Measurements from ENCODE around the gene FZR1.
"Not testable (repeated sequence)": the region's sequence is repeated elsewhere in the genome, so short reads cannot be mapped to it uniquely, and the experiment has no call there.

Gene FZR1

DNA sequence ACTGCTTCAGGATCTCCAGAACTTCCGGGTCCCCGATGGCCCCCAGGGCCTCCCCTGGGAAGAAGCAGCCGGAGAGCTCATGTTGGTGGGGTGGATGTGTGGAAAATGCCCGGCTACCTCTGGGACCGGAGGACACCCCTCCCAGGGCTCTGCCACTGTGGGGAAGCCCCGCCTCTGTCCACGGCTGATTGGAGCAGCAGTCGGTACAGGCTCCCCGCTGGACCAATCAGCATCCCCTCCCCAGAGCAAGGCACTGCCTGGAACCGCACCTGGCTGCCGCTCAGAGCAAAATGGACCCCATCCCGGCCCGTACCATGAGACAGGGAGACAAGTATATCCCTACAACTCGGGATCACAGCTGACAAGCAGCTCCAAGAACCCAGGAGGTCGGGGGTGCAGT is 12.1 kb upstream of the FZR1 start:
- in situ Hi-C loops (cut with MboI; ENCODE audit: low sequenced_read_pairs), result no loop called here

DNA sequence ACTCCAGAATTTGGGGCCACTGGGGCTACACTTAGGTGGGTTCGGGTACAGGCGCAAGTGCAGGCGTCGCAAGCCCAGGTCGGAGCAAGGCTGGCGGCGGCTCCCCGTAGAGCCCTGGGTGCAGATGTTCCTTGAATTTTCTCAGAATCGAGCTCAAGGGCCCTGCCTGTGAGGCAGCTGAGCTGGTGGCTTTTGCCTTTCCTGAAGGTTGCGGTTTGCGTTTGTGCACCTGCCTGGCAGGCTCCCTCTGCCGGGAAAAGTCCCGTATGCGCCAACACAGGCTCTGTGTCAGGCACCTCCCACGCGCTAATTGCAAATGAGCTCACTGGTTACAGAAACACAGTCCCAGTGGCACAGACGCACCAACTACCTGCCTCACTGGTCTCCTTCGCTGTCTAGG is 11.6 kb upstream of the FZR1 start:
- in situ Hi-C loops (cut with MboI; ENCODE audit: low sequenced_read_pairs), result no loop called here

DNA sequence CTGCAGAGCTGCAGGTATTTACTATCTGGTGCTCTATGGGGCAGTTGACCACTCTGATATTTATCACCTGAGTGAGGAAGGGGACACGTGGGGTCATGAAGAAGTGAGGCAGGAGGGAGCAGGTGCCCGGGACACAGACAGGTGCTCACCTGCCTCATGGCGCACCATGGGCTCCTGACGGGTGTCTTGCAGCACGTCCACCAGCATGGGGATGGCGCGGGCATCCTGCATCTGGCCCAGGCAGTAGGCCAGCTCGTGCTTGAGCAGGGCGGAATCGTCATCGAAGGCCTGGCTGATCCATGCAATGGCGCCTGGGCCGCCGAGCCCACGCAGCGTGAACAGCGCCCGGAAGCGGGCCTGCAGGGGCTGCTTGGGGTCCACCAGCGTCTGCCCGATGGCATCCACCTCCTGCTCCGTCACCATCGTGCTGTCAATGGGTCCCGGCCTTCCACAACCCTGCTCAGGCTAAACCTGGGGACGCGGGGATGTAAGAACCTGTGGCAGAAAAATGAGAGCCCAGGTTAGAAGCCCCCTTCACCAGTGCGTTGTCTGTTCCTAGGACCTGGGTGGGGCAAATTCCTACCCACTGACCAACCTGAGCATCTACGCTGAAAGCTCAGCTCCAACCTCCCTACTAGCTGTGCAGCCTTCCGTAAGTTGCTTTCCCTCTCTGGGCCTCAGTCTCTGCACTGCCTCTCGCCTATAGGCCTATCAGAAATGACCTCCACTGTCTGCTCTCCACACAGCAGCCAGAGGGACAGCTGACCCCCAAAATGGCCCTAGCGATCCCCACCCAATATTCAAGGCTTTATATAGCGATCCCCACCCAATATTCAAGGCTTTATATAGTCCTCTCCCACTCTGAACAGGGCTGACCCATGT is 9.5 kb upstream of the FZR1 start:
- in situ Hi-C loops (cut with MboI; ENCODE audit: low sequenced_read_pairs), result no loop called here

DNA sequence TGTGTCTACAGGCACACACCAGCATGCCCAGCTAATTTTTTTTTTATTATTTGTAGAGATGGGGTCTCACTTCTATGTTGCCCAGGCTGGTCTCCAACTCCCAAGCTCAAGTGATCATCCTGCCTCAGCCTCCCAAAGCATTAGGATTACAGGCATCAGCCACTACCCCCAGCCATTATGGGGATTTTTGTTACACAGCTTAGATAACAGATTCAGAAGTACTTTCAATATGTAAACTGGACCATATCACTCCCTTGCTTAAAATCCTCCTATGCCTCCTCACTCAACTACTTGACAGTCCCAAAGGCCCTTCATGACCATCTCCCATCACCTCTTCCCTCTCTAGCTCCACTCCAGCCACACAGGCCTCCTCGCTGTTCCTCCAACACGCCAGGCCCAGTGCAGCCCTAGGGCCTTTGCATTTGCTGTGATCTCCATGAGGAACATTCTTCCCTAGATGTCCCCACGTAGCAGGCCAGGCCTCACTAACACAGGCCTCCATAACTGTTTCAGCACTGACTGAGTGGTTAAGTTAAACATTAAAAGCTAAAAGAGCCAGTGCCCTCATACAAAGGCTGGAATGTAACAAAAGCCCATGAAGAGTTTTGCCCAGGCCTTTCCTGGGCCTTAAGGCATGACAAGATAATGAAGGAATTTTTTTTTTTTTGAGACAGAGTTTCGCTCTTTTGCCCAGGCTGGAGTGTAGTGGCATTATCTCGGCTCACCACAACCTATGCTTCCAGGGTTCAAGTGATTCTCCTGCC is 8.2 kb upstream of the FZR1 start:
- in situ Hi-C loops (cut with MboI; ENCODE audit: low sequenced_read_pairs), result no loop called here

DNA sequence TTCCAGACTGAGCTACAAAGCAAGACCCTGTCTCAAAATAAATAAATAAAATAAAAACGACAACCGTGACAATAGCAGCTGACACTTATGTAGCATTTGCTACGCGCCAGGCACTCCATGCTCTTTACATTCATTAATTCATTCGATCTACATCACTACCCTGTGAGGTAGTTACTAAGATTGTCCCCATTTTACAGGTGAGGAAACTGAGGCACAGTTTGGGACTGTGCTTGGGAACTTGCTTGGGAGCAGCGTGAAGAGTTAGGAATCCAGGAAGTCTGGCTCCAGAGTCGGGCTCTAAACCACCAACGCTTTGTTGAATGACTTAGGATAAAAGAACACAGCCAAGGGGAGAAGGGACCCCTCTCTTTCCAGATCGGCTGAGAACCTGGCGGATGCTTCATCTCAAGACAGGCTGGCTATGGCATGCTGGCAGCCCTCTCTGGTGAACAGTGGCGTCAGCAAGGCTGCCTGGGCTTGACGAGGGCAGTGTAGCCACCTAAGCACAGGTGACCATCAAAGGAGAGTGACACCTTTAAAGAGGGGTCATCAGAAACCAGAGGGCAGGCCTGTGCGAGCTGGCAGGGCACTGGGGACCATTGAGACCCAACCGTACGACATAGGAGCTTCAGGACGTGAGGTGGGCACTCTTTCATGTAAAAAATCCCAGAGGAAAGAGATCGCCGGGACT is 6.2 kb upstream of the FZR1 start:
- in situ Hi-C loops (cut with MboI; ENCODE audit: low sequenced_read_pairs), result no loop called here

DNA sequence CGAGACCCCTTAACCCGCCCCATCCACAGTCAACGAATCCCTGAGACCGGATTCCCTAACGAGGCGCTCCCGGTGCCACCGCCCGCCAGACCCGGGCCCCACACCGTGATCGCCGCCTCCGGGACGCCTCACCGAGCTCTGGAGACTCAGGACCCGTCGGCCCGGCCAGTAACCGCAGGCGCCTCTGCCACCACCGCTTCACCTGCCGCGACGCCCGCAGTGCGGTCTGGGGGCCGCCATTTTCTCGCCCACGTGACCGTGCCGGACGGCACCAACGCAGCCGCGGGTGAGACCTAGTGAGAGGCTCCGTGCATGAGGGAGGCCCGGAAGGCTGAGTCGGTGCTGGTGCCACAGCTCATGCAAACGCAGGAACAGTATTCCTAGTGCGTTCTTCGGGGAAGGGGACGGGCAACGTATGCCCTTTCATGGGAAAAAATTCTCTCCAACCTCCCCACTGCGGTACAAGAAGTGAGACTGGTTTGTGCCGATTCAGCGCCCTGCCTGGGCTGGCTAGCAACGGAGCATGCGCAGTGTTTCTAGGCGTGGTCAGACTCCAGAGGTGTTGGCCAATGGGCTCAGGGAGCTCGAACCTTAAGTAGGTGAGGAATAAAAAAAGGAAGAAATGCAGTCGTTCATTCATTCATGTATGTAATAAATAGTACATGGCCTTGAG is 5.5 kb upstream of the FZR1 start, which contains the start of gene DOHH:
Gene DOHH (minus strand): TSS at position 246 of the 673 bp plus-strand sequence. CDS start 3,860 bp downstream, outside the sequence.
- in situ Hi-C loops (cut with MboI; ENCODE audit: low sequenced_read_pairs), result no loop called here

DNA sequence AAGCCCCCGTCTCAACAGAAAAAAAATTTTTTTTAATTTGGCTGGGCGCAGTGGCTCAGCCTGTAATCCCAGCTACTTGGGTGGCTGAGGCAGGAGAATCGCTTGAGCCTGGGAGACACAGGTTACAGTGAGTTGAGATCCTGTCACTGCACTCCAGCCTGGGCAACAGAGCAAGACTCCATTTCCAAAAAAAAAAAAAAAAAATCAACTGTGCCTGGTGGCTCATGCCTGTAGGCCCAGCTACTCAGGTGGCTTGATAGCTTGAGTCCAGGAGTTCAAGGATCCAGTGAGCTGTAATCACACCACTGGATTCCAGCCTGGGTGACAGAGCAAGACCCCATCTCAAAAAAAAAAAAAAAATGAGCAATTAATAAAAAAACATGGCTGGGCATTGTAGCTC is 4.3 kb upstream of the FZR1 start:
- in situ Hi-C loops (cut with MboI; ENCODE audit: low sequenced_read_pairs), result no loop called here

DNA sequence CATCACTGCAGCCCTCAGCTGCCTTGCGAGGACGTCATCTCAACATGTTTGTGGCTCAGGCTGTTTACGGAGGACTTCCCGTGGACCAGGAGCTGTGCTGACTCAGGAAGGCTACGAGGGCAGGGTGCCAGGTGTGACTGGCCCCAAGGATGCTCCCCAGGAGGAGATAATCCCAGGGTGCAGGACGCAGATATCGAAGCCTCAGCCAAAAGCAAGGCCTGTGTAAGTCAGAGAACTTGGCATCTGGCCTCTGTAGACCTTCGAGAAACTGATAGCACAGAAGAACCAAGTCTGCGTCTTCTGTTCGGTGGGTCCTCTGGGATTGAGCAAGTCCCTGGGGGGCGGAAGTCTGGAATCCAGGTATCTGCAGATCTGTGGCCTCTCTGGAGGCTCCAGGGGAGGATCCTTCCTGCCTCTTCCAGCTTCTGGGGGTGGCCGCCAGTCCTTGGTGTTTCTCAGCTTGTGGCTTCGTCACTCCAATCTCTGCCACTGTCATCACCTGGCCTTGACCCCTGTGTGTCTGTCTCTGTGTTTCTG is 3.0 kb upstream of the FZR1 start:
- in situ Hi-C loops (cut with MboI; ENCODE audit: low sequenced_read_pairs), result no loop called here

DNA sequence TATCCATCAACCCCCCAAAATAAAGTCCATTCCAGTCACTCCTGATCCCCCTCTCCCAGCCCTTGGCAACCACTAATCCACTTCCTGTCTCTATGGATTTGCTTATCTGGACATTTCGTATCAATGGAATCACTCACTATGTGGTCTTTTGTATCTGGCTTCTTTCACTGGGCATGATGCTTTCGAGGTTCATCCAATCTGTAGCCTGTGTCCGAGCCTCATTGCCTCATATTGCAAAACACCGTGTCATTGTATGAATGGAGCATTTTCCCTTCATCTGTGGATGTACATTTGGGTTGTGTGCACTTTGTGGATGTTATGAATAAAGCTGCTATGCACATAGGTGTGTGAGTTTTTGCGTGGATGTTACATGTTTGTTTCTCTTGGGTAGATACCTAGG is 1.4 kb upstream of the FZR1 start:
- in situ Hi-C loops (cut with MboI; ENCODE audit: low sequenced_read_pairs), result no loop called here

DNA sequence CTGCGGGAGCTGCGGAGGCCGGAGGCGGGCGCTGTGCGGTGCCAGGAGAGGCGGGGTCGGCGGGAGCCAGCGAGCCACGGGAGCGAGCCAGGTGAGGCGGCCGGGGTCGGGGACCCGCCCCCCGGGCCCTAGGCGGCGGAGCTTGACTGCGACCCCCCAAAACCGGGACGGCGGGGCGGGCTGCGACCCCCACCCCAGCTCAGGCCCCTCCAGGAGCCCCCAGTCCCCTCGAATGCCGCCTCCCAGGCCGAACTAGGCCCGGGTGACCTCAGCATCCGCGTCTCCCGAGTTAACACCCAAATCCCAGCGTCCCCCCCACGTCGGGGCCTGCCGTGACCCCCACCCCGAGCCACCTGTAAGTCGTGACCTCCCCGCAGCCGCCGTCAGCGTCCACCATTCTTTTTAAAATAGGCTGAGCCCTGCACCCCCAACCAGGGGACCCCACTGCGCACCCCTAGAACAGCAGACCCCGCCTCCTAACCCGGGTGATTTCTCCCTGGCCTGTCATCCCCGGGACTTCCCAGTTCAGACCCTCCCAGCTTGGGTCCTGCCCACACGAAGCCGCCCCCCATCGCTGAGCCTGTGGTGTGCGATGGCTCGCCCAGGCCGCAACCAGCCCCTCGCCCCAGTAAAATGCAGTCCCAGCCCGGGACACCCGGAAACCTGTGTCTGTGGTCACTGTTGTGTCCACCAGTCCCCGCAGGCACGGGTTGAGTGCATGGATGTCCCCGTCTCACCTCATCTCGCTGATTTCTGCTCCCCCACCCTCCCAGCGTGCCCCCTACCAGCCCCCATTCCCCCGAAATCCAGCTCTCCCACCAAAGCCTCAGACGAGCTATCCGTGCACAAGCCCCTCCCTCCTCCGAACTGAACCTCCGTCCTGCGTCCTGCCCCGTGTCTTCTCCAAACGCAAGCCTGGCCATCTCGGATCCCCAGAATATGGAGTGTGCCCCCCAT is 551 bp downstream of the FZR1 start:
- in situ Hi-C loops (cut with MboI; ENCODE audit: low sequenced_read_pairs), result no loop called here

DNA sequence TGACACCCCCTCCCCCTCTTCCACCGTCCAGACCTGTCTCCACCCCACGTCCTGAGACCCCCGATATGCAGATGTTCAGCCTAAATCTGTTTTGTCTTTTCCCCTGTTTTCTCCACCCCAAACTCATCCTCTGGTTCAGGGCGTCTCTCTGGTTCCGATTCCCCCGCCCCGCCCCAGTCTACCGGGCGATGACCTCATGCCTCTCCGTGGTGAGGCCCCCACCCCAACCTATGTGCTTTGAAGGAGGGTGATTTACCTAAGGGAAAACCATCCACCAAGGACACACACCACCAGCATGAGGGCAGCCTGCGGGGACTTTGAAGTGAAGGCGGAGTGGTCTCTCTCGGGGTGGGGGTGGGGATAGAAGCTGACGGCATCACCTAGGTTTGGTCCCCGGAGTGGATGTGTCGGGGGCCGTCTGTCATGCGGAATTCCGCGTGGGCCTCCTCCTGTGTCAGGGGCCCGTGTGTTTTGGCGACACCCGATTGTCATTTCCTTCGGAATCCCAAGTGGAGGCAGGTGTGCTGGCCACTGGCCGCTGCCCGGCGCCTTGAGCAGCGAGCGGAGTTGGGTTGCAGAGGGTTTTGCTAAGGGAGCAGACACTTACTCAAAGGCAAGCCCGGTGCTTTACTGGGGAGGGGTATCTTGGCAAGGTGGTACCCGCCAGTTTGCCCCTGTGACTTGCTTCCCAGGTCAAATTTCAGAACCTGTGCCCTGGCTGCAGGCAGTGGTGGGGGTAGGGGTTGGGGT is 1.4 kb downstream of the FZR1 start:
- in situ Hi-C loops (cut with MboI; ENCODE audit: low sequenced_read_pairs), result no loop called here

DNA sequence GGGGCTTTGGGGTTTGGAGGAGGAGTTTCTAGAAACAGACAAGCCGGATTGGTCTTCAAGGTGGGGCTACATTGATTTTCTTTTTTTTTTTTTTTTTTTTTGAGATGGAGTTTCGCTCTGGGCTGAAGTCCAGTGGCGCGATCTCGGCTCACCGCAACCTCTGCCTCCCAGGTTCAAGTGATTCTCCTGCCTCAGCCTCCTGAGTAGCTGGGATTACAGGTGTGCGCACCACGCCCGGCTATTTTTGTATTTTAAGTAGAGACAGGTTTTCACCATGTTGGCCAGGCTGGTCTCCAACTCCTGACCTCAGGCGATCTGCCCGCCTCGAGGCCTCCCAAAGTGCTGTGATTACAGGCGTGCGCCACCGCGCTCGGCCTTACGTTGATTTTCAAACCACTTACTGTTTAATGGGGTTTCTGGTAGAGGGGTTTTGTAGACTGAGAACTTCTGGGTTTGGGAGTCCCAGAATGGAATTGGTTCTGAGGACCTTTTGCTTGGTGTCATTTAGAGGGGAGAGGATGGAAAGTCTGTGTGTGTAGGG is 2.1 kb downstream of the FZR1 start:
- in situ Hi-C loops (cut with MboI; ENCODE audit: low sequenced_read_pairs), result not testable (repeated sequence)

DNA sequence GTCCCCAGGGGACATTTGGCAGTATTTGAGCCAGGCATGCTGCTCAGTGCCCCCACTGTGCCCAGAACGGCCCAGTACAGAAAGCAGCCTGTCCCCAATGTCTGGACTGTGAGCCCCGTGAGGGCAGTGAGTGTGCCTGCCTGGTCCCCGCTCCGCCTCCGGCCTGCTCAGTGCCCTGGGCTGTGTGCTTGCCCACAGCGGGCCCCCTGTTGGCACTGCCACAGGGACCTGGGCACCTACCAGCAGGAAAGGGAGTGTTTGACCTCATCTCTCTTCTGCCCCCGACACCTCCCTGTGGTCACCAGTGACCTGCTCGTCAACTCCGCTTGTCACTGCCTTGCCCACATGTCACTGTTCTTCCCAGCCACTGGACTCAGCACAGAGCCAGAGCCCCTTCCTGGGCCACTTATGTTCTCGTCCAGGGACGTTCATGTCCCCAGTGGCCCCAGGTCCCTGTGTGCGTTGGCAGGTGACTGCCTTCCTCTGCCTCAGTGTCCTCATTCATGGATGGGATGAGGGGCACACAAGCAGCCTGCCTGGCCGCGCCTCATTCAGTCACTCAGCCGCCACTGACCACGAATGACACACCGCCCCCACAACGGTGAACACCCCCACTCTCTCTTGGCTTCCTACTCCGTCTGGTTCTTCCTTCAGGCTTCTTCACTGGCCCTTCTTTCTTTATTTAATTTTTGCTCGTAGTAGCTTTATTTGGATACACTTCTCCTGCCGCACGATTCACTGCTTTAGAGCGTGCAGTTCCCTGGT is 2.8 kb downstream of the FZR1 start:
- in situ Hi-C loops (cut with MboI; ENCODE audit: low sequenced_read_pairs), result no loop called here

DNA sequence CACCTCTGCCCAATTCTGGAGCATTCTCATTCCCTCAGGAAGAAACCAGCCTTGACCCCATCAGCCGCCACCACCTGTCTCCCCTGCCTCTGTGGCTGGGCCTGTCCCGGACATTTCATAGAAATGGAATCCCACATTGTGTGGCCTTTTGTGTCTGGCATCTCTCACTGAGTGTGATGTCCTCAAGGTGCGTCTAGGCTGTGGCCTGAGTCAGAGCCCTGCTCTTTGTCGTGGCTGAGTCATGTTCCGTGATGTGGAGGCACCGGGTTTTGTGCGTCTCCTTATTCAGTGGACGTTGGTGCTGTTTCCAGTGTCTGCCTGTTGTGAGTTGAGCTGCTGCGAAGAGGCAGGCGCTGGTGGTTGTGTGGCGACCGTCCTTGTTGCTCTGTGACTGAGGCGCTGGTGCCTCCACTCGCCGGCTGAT is 3.5 kb downstream of the FZR1 start:
- in situ Hi-C loops (cut with MboI; ENCODE audit: low sequenced_read_pairs), result no loop called here

DNA sequence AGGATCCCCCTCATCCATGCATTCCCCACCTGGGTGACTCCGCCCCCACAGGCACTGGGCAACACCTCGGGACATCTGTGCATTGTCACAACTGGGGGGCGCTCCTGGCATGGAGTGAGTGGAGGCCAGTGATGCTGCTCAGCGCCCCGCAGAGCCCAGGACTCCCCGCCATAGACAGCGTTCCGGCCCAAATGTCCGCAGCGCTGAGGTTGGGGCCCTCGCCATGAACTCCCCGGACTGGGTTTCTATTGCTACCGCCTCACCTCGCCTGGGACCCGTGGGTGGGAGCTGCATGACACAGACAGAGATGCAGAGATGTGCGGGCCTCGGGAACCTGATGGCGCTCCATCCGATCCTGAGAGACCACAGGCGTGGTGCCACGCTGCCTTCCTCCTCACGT is 4.6 kb downstream of the FZR1 start:
- in situ Hi-C loops (cut with MboI; ENCODE audit: low sequenced_read_pairs), result no loop called here

DNA sequence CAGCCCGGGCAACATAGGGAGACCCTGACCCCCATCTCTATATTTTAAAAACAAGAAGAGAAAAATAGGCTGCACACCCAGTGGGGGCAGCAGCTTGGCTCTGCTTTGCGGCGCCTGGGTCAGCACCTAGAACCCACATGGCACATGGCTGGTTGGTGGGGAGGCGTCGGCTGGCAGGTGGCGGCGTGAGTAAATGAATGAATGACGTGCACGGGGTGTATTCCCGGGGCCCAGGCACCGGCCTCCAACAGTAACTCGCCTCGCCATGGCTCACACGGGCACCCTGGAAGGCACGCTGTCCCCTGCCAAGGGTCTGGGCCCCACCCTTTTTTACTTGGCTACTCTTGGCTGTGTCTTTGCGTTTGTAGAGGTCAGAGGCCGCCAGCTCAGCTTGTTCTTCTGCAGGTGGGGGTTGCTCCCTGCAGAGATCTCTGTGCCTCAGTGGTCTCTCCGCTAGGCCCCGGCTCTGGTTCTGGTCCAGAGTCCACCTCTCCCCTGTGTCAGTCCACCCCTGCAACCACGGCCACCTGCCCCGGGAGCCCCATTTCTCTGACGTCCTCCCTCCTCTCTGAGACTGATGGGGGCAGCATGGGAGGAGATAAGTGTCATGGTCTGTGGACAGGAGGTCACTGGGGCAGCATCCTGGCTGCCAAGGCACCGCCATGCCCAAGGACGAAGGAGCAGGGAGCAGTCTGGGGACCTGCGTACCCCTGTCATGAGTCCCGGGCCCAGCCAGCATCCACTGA is 5.6 kb downstream of the FZR1 start:
- in situ Hi-C loops (cut with MboI; ENCODE audit: low sequenced_read_pairs), result no loop called here

DNA sequence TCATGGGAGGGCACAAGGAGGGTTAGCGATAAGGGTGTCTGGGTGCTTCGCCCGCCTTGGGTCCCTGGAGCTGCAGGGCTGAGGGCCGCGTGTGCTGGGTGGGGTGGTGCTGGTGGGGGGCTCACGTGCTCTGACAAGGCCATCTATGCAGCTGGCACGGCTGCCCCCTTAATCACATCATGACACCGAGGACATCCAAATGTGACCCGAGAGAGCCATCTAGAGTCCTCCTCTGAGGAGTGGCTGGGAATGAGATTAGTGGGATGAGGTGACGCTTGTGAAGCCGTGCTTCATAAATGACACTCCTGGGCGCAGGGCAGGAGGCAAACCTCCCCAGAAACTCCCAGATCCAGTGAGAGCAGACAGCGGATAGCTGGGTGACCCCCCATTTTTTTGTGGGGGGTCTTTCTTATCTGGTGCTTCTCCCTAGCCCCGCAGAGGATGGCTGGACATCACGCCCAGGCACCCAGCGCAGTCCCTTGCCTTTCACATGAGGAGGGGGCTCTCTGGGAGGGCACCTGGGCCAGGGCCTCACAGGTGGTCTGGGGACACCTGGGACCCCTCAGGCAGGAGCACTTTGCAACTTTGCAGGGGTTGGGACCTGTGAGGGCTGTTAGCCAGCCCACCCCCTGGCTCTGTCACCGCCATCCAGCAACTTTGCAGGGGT is 6.6 kb downstream of the FZR1 start:
- in situ Hi-C loops (cut with MboI; ENCODE audit: low sequenced_read_pairs), result no loop called here
